Activated naive CD4-positive, alpha-beta T cell treated with anti-CD3 and anti-CD28 coated beads for 36 hours (primary cell): ENCODE data around the gene ADAMTS9. TPM values are rescaled to one million over a fixed set of nuclear protein-coding genes. Genes with fewer than 3 reads are reported as not detected.

ENCODE experiments used
- CTCF ChIA-PET: fragments of 350-600 bp; sonication (Branson Sonifier 250); formaldehyde crosslinking; loops from one replicate; lab custom pipeline; 2021; ENCODE audit warnings: antibody characterized with exemption; lab: Charles Lee
- DNase-seq: peaks from one replicate; pipeline ENCODE4 v3.0.0-alpha.2; 2020
- H3K27ac Mint-ChIP-seq: one replicate; pipeline ENCODE4 v1.8.0; 2021; ENCODE audit warnings: mild to moderate bottlenecking, mixed read lengths
- H3K27me3 Mint-ChIP-seq: one replicate; pipeline ENCODE4 v1.8.0; 2021; ENCODE audit warnings: low read depth, mixed read lengths
- H3K36me3 Mint-ChIP-seq: one replicate; pipeline ENCODE4 v1.8.0; 2021; ENCODE audit warnings: low read depth, mixed read lengths
- H3K4me1 Mint-ChIP-seq: one replicate; pipeline ENCODE4 v1.8.0; 2021; ENCODE audit warnings: low read depth, mixed read lengths
- H3K4me3 Mint-ChIP-seq: one replicate; pipeline ENCODE4 v1.8.0; 2021; ENCODE audit warnings: mild to moderate bottlenecking, moderate library complexity, mixed read lengths
- H3K9me3 Mint-ChIP-seq: one replicate; pipeline ENCODE4 v1.8.0; 2021; ENCODE audit warnings: mixed read lengths
- intact Hi-C: fragments of 100-400 bp; cut with micrococcal nuclease; formaldehyde crosslinking; loops from one replicate; pipeline ENCODE4 v1.15.1; 2023
- total RNA-seq, 2 experiments: library from RNA; stranded (reverse); gene quantifications; one replicate each; pipeline ENCODE4 v1.2.3, GENCODE V29; 2021

Gene ADAMTS9
- total RNA-seq, 2 experiments from 2014 or later, result not detected

- Mint-ChIP-seq H3K36me3 (no peaks in the 10 kb centered on the region), H3K27me3 (peaks cover 23% of the 10 kb centered on the region), H3K4me1 (peaks cover 9% of the 10 kb centered on the region), H3K9me3 (no peaks in the 10 kb centered on the region), H3K4me3 (no peak overlapping the region), H3K27ac (no peak overlapping the region)
- DNase-seq, result no peak
- intact Hi-C loops, result no loop called here
- CTCF ChIA-PET, result no interaction called here
Observed at GRCh38 chr3:64681827-64682226, 6.0 kb downstream of the ADAMTS9 start.

GRCh38 chr3:64681015-64681414 lies 6.8 kb downstream of the ADAMTS9 start:
- Mint-ChIP-seq H3K36me3 (no peaks in the 10 kb centered on the region), H3K9me3 (no peaks in the 10 kb centered on the region), H3K27me3 (peaks cover 15% of the 10 kb centered on the region), H3K4me3 (no peak overlapping the region), H3K27ac (no peak overlapping the region), H3K4me1 (peaks cover under 1% of the 10 kb centered on the region)
- CTCF ChIA-PET, result no interaction called here
- intact Hi-C loops, result no loop called here
- DNase-seq, result no peak

GRCh38 chr3:64680334-64680733 lies 7.5 kb downstream of the ADAMTS9 start:
- intact Hi-C loops, result no loop called here
- DNase-seq, result no peak
- no peak overlapping the region for H3K27ac Mint-ChIP-seq
- no peaks in the 10 kb centered on the region for H3K36me3 Mint-ChIP-seq
- H3K27me3 Mint-ChIP-seq, result peaks cover 15% of the 10 kb centered on the region
- no peaks in the 10 kb centered on the region for H3K4me1 Mint-ChIP-seq
- CTCF ChIA-PET, result no interaction called here
- H3K9me3 Mint-ChIP-seq, result no peaks in the 10 kb centered on the region
- no peak overlapping the region for H3K4me3 Mint-ChIP-seq

- H3K4me3 Mint-ChIP-seq, result no peak overlapping the region
- H3K27ac Mint-ChIP-seq, result no peak overlapping the region
- CTCF ChIA-PET, result no interaction called here
- H3K4me1 Mint-ChIP-seq, result no peaks in the 10 kb centered on the region
- intact Hi-C loops, result no loop called here
- H3K36me3 Mint-ChIP-seq, result no peaks in the 10 kb centered on the region
- H3K9me3 Mint-ChIP-seq, result no peaks in the 10 kb centered on the region
- no peak for DNase-seq
- H3K27me3 Mint-ChIP-seq, result peaks cover 2% of the 10 kb centered on the region
Observed at GRCh38 chr3:64677961-64678716, 9.7 kb downstream of the ADAMTS9 start.

GRCh38 chr3:64676831-64677230 lies 11.0 kb downstream of the ADAMTS9 start:
- intact Hi-C loops, result no loop called here
- CTCF ChIA-PET, result no interaction called here

GRCh38 chr3:64675687-64676247 lies 12.0 kb downstream of the ADAMTS9 start:
- intact Hi-C loops, result no loop called here
- H3K27ac Mint-ChIP-seq, result no peak overlapping the region
- no peak for DNase-seq
- peaks cover 2% of the 10 kb centered on the region for H3K27me3 Mint-ChIP-seq
- no peaks in the 10 kb centered on the region for H3K4me1 Mint-ChIP-seq
- H3K36me3 Mint-ChIP-seq, result no peaks in the 10 kb centered on the region
- no peak overlapping the region for H3K4me3 Mint-ChIP-seq
- no peaks in the 10 kb centered on the region for H3K9me3 Mint-ChIP-seq
- CTCF ChIA-PET, result no interaction called here

More at GRCh38 chr3:64676831-64677230, 11.0 kb downstream of the ADAMTS9 start:
- Mint-ChIP-seq H3K27ac (no peak overlapping the region), H3K36me3 (no peaks in the 10 kb centered on the region), H3K4me1 (no peaks in the 10 kb centered on the region), H3K9me3 (no peaks in the 10 kb centered on the region), H3K4me3 (no peak overlapping the region), H3K27me3 (peaks cover 2% of the 10 kb centered on the region)
- no peak for DNase-seq

- Mint-ChIP-seq H3K36me3 (no peaks in the 10 kb centered on the region), H3K4me1 (no peaks in the 10 kb centered on the region), H3K27ac (no peak overlapping the region), H3K9me3 (no peaks in the 10 kb centered on the region), H3K4me3 (no peak overlapping the region), H3K27me3 (peaks cover 2% of the 10 kb centered on the region)
- CTCF ChIA-PET, result no interaction called here
- no peak for DNase-seq
- intact Hi-C loops, result no loop called here
Observed at GRCh38 chr3:64674591-64675076, 13.2 kb downstream of the ADAMTS9 start.

GRCh38 chr3:64673159-64673715 lies 14.6 kb downstream of the ADAMTS9 start:
- H3K36me3 Mint-ChIP-seq, result no peaks in the 10 kb centered on the region
- CTCF ChIA-PET, result no interaction called here
- no peaks in the 10 kb centered on the region for H3K9me3 Mint-ChIP-seq
- H3K4me3 Mint-ChIP-seq, result no peak overlapping the region
- H3K27me3 Mint-ChIP-seq, result peaks cover 2% of the 10 kb centered on the region
- no peak overlapping the region for H3K27ac Mint-ChIP-seq
- DNase-seq, result no peak
- intact Hi-C loops, result no loop called here
- no peaks in the 10 kb centered on the region for H3K4me1 Mint-ChIP-seq

- Mint-ChIP-seq H3K27ac (no peak overlapping the region), H3K4me3 (no peak overlapping the region), H3K4me1 (no peaks in the 10 kb centered on the region), H3K36me3 (no peaks in the 10 kb centered on the region), H3K9me3 (no peaks in the 10 kb centered on the region), H3K27me3 (no peaks in the 10 kb centered on the region)
- CTCF ChIA-PET, result no interaction called here
- intact Hi-C loops, result no loop called here
- no peak for DNase-seq
Observed at GRCh38 chr3:64668582-64669510, 19.0 kb downstream of the ADAMTS9 start.

GRCh38 chr3:64667887-64668581 lies 19.8 kb downstream of the ADAMTS9 start:
- no peak for DNase-seq
- H3K9me3 Mint-ChIP-seq, result peaks cover 2% of the 10 kb centered on the region
- H3K4me3 Mint-ChIP-seq, result no peak overlapping the region
- CTCF ChIA-PET, result no interaction called here
- H3K36me3 Mint-ChIP-seq, result no peaks in the 10 kb centered on the region
- no peak overlapping the region for H3K27ac Mint-ChIP-seq
- H3K27me3 Mint-ChIP-seq, result no peaks in the 10 kb centered on the region
- intact Hi-C loops, result no loop called here
- no peaks in the 10 kb centered on the region for H3K4me1 Mint-ChIP-seq

- Mint-ChIP-seq H3K4me1 (no peaks in the 10 kb centered on the region), H3K36me3 (no peaks in the 10 kb centered on the region), H3K9me3 (peaks cover 6% of the 10 kb centered on the region), H3K4me3 (no peak overlapping the region), H3K27me3 (no peaks in the 10 kb centered on the region), H3K27ac (no peak overlapping the region)
- CTCF ChIA-PET, result no interaction called here
- DNase-seq, result no peak
- intact Hi-C loops, result no loop called here
Observed at GRCh38 chr3:64667138-64667537, 20.7 kb downstream of the ADAMTS9 start.

GRCh38 chr3:64666171-64666588 lies 21.6 kb downstream of the ADAMTS9 start:
- H3K4me1 Mint-ChIP-seq, result no peaks in the 10 kb centered on the region
- no peak overlapping the region for H3K27ac Mint-ChIP-seq
- H3K4me3 Mint-ChIP-seq, result no peak overlapping the region
- no peaks in the 10 kb centered on the region for H3K27me3 Mint-ChIP-seq
- no peak for DNase-seq
- CTCF ChIA-PET, result no interaction called here
- intact Hi-C loops, result no loop called here
- H3K36me3 Mint-ChIP-seq, result no peaks in the 10 kb centered on the region
- H3K9me3 Mint-ChIP-seq, result peaks cover 12% of the 10 kb centered on the region
